ENCODE results near the gene DLG2.
A peak's percentile ranks its signal among the peaks of the same experiment; 100 is the strongest.
"Not testable (repeated sequence)": the region's sequence is repeated elsewhere in the genome, so short reads cannot be mapped to it uniquely, and the experiment has no call there.

The DLG2 gene

GRCh38 chr11:85626496-85626895 lies 648 bp downstream of the DLG2 start:
- ATAC-seq (replicated peaks; ENCODE audit: extremely low read depth, poor library complexity, severe bottlenecking), result no peak
- H3K4me1 Mint-ChIP-seq, result peaks cover 33% of the 10 kb centered on the region
- peak overlapping the region; percentile 99 for H3K4me3 Mint-ChIP-seq
- peaks cover 14% of the 10 kb centered on the region for H3K36me3 Mint-ChIP-seq (ENCODE audit: insufficient read depth)
- no peak for DNase-seq (ENCODE audit: low spot score in 2 of 2)
- H3K9me3 Mint-ChIP-seq, result no peaks in the 10 kb centered on the region
- no peak overlapping the region for H3K27ac Mint-ChIP-seq (ENCODE audit: low read depth)
- no peaks in the 10 kb centered on the region for H3K27me3 Mint-ChIP-seq

GRCh38 chr11:85620256-85620655 lies 6.9 kb downstream of the DLG2 start:
- Mint-ChIP-seq H3K36me3 (ENCODE audit: insufficient read depth) (no peaks in the 10 kb centered on the region), H3K9me3 (no peaks in the 10 kb centered on the region), H3K4me1 (no peaks in the 10 kb centered on the region), H3K27ac (ENCODE audit: low read depth) (no peak overlapping the region), H3K27me3 (no peaks in the 10 kb centered on the region), H3K4me3 (no peak overlapping the region)
- ATAC-seq (replicated peaks; ENCODE audit: extremely low read depth, poor library complexity, severe bottlenecking) (no peak), DNase-seq (ENCODE audit: low spot score in 2 of 2) (no peak)

GRCh38 chr11:85619499-85619898 lies 7.6 kb downstream of the DLG2 start:
- H3K27me3 Mint-ChIP-seq, result no peaks in the 10 kb centered on the region
- H3K9me3 Mint-ChIP-seq, result no peaks in the 10 kb centered on the region
- ATAC-seq (replicated peaks; ENCODE audit: extremely low read depth, poor library complexity, severe bottlenecking), result no peak
- H3K36me3 Mint-ChIP-seq (ENCODE audit: insufficient read depth), result no peaks in the 10 kb centered on the region
- no peak overlapping the region for H3K4me3 Mint-ChIP-seq
- H3K27ac Mint-ChIP-seq (ENCODE audit: low read depth), result no peak overlapping the region
- no peaks in the 10 kb centered on the region for H3K4me1 Mint-ChIP-seq
- DNase-seq (ENCODE audit: low spot score in 2 of 2), result no peak

GRCh38 chr11:85611643-85612042 lies 15.5 kb downstream of the DLG2 start:
- H3K9me3 Mint-ChIP-seq; H3K4me1 Mint-ChIP-seq; H3K27me3 Mint-ChIP-seq; DNase-seq (ENCODE audit: low spot score in 2 of 2); ATAC-seq (replicated peaks; ENCODE audit: extremely low read depth, poor library complexity, severe bottlenecking); H3K27ac Mint-ChIP-seq (ENCODE audit: low read depth); H3K36me3 Mint-ChIP-seq (ENCODE audit: insufficient read depth); H3K4me3 Mint-ChIP-seq: not testable (repeated sequence)

- H3K9me3 Mint-ChIP-seq; H3K36me3 Mint-ChIP-seq (ENCODE audit: insufficient read depth); H3K27me3 Mint-ChIP-seq; H3K4me1 Mint-ChIP-seq; H3K27ac Mint-ChIP-seq (ENCODE audit: low read depth); H3K4me3 Mint-ChIP-seq; DNase-seq (ENCODE audit: low spot score in 2 of 2); ATAC-seq (replicated peaks; ENCODE audit: extremely low read depth, poor library complexity, severe bottlenecking): not testable (repeated sequence)
These were observed 17.9 kb downstream of the DLG2 start for GRCh38 chr11:85609286-85609685.

GRCh38 chr11:85608621-85609020 lies 18.5 kb downstream of the DLG2 start:
- not testable (repeated sequence) for DNase-seq (ENCODE audit: low spot score in 2 of 2); H3K4me1 Mint-ChIP-seq; H3K4me3 Mint-ChIP-seq; ATAC-seq (replicated peaks; ENCODE audit: extremely low read depth, poor library complexity, severe bottlenecking); H3K9me3 Mint-ChIP-seq; H3K36me3 Mint-ChIP-seq (ENCODE audit: insufficient read depth); H3K27ac Mint-ChIP-seq (ENCODE audit: low read depth); H3K27me3 Mint-ChIP-seq

- DNase-seq (ENCODE audit: low spot score in 2 of 2); H3K4me1 Mint-ChIP-seq; H3K27me3 Mint-ChIP-seq; H3K36me3 Mint-ChIP-seq (ENCODE audit: insufficient read depth); H3K4me3 Mint-ChIP-seq; ATAC-seq (replicated peaks; ENCODE audit: extremely low read depth, poor library complexity, severe bottlenecking); H3K27ac Mint-ChIP-seq (ENCODE audit: low read depth); H3K9me3 Mint-ChIP-seq: not testable (repeated sequence)
These were observed 20.9 kb downstream of the DLG2 start for GRCh38 chr11:85606237-85606636.

GRCh38 chr11:85603220-85603619 lies 23.9 kb downstream of the DLG2 start:
- DNase-seq (ENCODE audit: low spot score in 2 of 2) (no peak), ATAC-seq (replicated peaks; ENCODE audit: extremely low read depth, poor library complexity, severe bottlenecking) (no peak)
- Mint-ChIP-seq H3K4me1 (no peaks in the 10 kb centered on the region), H3K27ac (ENCODE audit: low read depth) (no peak overlapping the region), H3K36me3 (ENCODE audit: insufficient read depth) (peaks cover 1% of the 10 kb centered on the region), H3K9me3 (no peaks in the 10 kb centered on the region), H3K27me3 (no peaks in the 10 kb centered on the region), H3K4me3 (no peak overlapping the region)

- no peaks in the 10 kb centered on the region for H3K9me3 Mint-ChIP-seq
- peaks cover 1% of the 10 kb centered on the region for H3K36me3 Mint-ChIP-seq (ENCODE audit: insufficient read depth)
- H3K4me3 Mint-ChIP-seq, result no peak overlapping the region
- H3K27ac Mint-ChIP-seq (ENCODE audit: low read depth), result no peak overlapping the region
- H3K4me1 Mint-ChIP-seq, result no peaks in the 10 kb centered on the region
- ATAC-seq (replicated peaks; ENCODE audit: extremely low read depth, poor library complexity, severe bottlenecking) (no peak), DNase-seq (ENCODE audit: low spot score in 2 of 2) (no peak)
- no peaks in the 10 kb centered on the region for H3K27me3 Mint-ChIP-seq
These were observed 24.5 kb downstream of the DLG2 start for GRCh38 chr11:85602526-85603213.

GRCh38 chr11:85599083-85599482 lies 28.1 kb downstream of the DLG2 start:
- Mint-ChIP-seq H3K9me3 (no peaks in the 10 kb centered on the region), H3K4me3 (no peak overlapping the region), H3K27ac (ENCODE audit: low read depth) (no peak overlapping the region), H3K27me3 (no peaks in the 10 kb centered on the region), H3K36me3 (ENCODE audit: insufficient read depth) (no peaks in the 10 kb centered on the region), H3K4me1 (no peaks in the 10 kb centered on the region)
- ATAC-seq (replicated peaks; ENCODE audit: extremely low read depth, poor library complexity, severe bottlenecking) (no peak), DNase-seq (ENCODE audit: low spot score in 2 of 2) (no peak)

- Mint-ChIP-seq H3K4me1 (no peaks in the 10 kb centered on the region), H3K27me3 (no peaks in the 10 kb centered on the region), H3K36me3 (ENCODE audit: insufficient read depth) (no peaks in the 10 kb centered on the region), H3K27ac (ENCODE audit: low read depth) (no peak overlapping the region), H3K9me3 (no peaks in the 10 kb centered on the region), H3K4me3 (no peak overlapping the region)
- DNase-seq (ENCODE audit: low spot score in 2 of 2), result no peak
- no peak for ATAC-seq (replicated peaks; ENCODE audit: extremely low read depth, poor library complexity, severe bottlenecking)
These were observed 30.3 kb downstream of the DLG2 start for GRCh38 chr11:85596886-85597285.

GRCh38 chr11:85595285-85595884 lies 31.8 kb downstream of the DLG2 start:
- Mint-ChIP-seq H3K27me3 (no peaks in the 10 kb centered on the region), H3K27ac (ENCODE audit: low read depth) (no peak overlapping the region), H3K4me3 (no peak overlapping the region), H3K36me3 (ENCODE audit: insufficient read depth) (no peaks in the 10 kb centered on the region), H3K4me1 (no peaks in the 10 kb centered on the region), H3K9me3 (no peaks in the 10 kb centered on the region)
- DNase-seq (ENCODE audit: low spot score in 2 of 2) (no peak), ATAC-seq (replicated peaks; ENCODE audit: extremely low read depth, poor library complexity, severe bottlenecking) (no peak)

GRCh38 chr11:85590848-85591483 lies 36.2 kb downstream of the DLG2 start:
- H3K4me3 Mint-ChIP-seq, result no peak overlapping the region
- peaks cover 35% of the 10 kb centered on the region for H3K27me3 Mint-ChIP-seq
- H3K4me1 Mint-ChIP-seq, result no peaks in the 10 kb centered on the region
- H3K27ac Mint-ChIP-seq (ENCODE audit: low read depth), result no peak overlapping the region
- no peaks in the 10 kb centered on the region for H3K9me3 Mint-ChIP-seq
- no peak for ATAC-seq (replicated peaks; ENCODE audit: extremely low read depth, poor library complexity, severe bottlenecking)
- DNase-seq (ENCODE audit: low spot score in 2 of 2), result no peak
- no peaks in the 10 kb centered on the region for H3K36me3 Mint-ChIP-seq (ENCODE audit: insufficient read depth)
